OCI-LY1 (cell line): ENCODE data around the gene PI4KB.

ENCODE experiments used
- CTCF ChIP-seq: fragments of 200-600 bp; sonication (generic), shearing (Covaris generic); IDR thresholded peaks from 2 replicates; pipeline ENCODE4 v1.5.1; 2017; ENCODE audit warnings: mild to moderate bottlenecking, antibody characterized with exemption, low read length, moderate library complexity, mixed read lengths
- EZH2 ChIP-seq: fragments of 200-600 bp; sonication (generic), shearing (Covaris generic); IDR thresholded peaks from 2 replicates; pipeline ENCODE4 v1.8.0; 2017; ENCODE audit warnings: borderline replicate concordance, mixed run types, mild to moderate bottlenecking, antibody characterized with exemption, low read length, moderate library complexity, mixed read lengths

GRCh38 chr1:151289991-151290708 is 37.1 kb downstream of the PI4KB start:
- TF ChIP-seq EZH2 = no peak
- TF ChIP-seq CTCF = no peak
